ENCODE measurements around the gene TMEM169. TPM values are rescaled to one million over a fixed set of nuclear protein-coding genes. Genes with fewer than 3 reads are reported as not detected.

TMEM169 gene
- total RNA-seq, 1 donor from 2014 or later = 0.25 TPM

DNA sequence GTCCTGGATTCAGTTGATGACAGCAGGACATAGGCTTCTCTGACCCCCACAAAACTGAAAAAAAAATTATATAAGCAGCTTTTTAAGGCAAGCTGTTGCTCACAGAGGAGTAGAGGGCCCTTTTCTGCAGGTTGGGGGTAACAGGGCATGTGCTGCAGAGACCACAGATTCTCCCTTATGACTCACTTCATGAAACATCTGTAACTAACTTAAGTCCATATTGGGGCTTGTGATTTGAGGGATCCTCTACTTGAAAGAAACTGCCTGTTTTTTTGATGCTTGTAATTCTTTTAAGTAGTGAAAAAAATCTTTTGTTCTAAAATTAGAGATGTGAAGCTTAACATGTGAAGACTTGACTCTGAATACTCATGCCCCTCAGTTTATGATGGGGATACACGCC, 60.8 kb downstream of the TMEM169 start:
- no peaks in the 10 kb centered on the region for H3K27me3 ChIP-seq (ENCODE audit: low read depth)
- peaks cover 91% of the 10 kb centered on the region for H3K36me3 ChIP-seq
- no peak overlapping the region for H3K4me3 ChIP-seq
- TF ChIP-seq, protein P1, sequence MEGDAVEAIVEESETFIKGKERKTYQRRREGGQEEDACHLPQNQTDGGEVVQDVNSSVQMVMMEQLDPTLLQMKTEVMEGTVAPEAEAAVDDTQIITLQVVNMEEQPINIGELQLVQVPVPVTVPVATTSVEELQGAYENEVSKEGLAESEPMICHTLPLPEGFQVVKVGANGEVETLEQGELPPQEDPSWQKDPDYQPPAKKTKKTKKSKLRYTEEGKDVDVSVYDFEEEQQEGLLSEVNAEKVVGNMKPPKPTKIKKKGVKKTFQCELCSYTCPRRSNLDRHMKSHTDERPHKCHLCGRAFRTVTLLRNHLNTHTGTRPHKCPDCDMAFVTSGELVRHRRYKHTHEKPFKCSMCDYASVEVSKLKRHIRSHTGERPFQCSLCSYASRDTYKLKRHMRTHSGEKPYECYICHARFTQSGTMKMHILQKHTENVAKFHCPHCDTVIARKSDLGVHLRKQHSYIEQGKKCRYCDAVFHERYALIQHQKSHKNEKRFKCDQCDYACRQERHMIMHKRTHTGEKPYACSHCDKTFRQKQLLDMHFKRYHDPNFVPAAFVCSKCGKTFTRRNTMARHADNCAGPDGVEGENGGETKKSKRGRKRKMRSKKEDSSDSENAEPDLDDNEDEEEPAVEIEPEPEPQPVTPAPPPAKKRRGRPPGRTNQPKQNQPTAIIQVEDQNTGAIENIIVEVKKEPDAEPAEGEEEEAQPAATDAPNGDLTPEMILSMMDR (IDR thresholded peaks at IDR 0.05; ENCODE audit: borderline replicate concordance) = no peak
- no peaks in the 10 kb centered on the region for H3K9me3 ChIP-seq (replicated peaks)
- intact Hi-C loops (cut with micrococcal nuclease) = no loop called here
- peaks cover 4% of the 10 kb centered on the region for H3K4me1 ChIP-seq
- H3K27ac ChIP-seq (replicated peaks) = no peak overlapping the region
- no peak for DNase-seq

DNA sequence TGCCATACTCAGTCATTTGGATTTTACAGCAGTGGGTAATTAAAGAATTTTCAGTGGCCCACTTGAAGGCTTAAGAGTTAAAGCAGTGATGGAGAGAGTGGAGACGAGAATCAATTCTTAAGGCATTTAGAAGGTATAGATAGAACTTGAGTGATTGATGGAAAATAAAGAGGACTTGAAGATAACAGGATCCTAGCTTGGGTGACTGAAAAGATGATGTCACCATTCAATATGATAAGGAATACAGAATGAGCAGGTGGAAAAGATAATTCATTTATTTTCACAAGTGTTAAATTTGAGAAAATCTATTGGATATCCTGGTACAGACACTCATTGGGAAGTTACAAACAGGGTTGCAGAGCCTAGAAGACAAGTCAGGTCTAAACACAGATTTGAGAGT, 62.7 kb downstream of the TMEM169 start:
- Histone ChIP-seq H3K4me1 (peaks cover 4% of the 10 kb centered on the region), H3K27ac (replicated peaks) (no peak overlapping the region), H3K36me3 (peaks cover 91% of the 10 kb centered on the region), H3K9me3 (replicated peaks) (no peaks in the 10 kb centered on the region), H3K4me3 (no peak overlapping the region), H3K27me3 (ENCODE audit: low read depth) (no peaks in the 10 kb centered on the region)
- DNase-seq = no peak
- TF ChIP-seq, protein P1 (IDR thresholded peaks at IDR 0.05; ENCODE audit: borderline replicate concordance) = no peak
- intact Hi-C loops (cut with micrococcal nuclease) = no loop called here

DNA sequence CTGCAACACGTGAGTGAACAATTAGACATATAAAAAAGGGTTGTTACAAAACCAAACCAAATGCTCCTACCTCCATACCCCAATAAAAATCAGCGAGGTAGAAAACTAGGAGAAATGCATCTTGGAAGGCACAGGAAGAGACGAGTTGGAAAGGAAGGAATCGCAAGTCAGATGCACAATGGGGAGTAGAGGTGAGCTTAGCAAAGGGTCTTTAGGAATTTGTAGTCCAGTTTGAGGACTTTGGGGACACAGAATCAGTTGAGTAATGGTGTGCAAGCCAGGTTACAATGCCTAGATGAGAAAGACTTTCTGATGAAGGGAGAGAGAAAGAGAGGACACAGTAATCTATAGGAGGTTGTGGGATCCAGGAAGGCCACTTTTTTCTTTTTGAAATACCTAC, 63.1 kb downstream of the TMEM169 start:
- H3K36me3 ChIP-seq = peaks cover 91% of the 10 kb centered on the region
- intact Hi-C loops (cut with micrococcal nuclease) = no loop called here

DNA sequence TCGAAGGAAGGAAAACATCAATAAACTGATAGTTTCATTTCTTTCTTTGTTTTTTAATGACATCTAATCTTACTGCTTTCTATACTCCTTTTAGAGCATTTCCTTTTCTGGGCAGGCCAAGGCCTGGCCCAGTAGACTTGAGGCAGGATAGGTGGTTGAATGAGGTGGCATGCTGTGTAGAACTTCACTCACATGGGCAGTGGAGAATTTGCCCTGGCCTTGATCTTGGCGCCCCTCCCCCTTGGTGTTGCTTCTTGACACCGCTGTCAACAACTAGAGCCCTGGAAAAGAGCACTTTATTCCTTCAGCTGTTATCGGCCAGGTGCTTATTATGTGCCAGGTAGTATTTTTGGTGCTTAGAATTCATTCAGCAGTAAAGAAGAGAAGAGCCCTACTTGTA, 64.9 kb downstream of the TMEM169 start:
- H3K27ac ChIP-seq (replicated peaks) = no peak overlapping the region
- intact Hi-C loops (cut with micrococcal nuclease) = no loop called here
- TF ChIP-seq, protein P1 (IDR thresholded peaks at IDR 0.05; ENCODE audit: borderline replicate concordance) = no peak
- H3K4me3 ChIP-seq = no peak overlapping the region
- peaks cover 91% of the 10 kb centered on the region for H3K36me3 ChIP-seq
- DNase-seq = no peak
- peaks cover 4% of the 10 kb centered on the region for H3K4me1 ChIP-seq
- H3K9me3 ChIP-seq (replicated peaks) = no peaks in the 10 kb centered on the region
- no peaks in the 10 kb centered on the region for H3K27me3 ChIP-seq (ENCODE audit: low read depth)

More for the DNA sequence above, 63.1 kb downstream of the TMEM169 start:
- H3K27me3 ChIP-seq (ENCODE audit: low read depth) = no peaks in the 10 kb centered on the region
- no peak overlapping the region for H3K27ac ChIP-seq (replicated peaks)
- TF ChIP-seq, protein P1 (IDR thresholded peaks at IDR 0.05; ENCODE audit: borderline replicate concordance) = no peak
- H3K4me1 ChIP-seq = peaks cover 4% of the 10 kb centered on the region
- no peaks in the 10 kb centered on the region for H3K9me3 ChIP-seq (replicated peaks)
- DNase-seq = no peak
- no peak overlapping the region for H3K4me3 ChIP-seq

DNA sequence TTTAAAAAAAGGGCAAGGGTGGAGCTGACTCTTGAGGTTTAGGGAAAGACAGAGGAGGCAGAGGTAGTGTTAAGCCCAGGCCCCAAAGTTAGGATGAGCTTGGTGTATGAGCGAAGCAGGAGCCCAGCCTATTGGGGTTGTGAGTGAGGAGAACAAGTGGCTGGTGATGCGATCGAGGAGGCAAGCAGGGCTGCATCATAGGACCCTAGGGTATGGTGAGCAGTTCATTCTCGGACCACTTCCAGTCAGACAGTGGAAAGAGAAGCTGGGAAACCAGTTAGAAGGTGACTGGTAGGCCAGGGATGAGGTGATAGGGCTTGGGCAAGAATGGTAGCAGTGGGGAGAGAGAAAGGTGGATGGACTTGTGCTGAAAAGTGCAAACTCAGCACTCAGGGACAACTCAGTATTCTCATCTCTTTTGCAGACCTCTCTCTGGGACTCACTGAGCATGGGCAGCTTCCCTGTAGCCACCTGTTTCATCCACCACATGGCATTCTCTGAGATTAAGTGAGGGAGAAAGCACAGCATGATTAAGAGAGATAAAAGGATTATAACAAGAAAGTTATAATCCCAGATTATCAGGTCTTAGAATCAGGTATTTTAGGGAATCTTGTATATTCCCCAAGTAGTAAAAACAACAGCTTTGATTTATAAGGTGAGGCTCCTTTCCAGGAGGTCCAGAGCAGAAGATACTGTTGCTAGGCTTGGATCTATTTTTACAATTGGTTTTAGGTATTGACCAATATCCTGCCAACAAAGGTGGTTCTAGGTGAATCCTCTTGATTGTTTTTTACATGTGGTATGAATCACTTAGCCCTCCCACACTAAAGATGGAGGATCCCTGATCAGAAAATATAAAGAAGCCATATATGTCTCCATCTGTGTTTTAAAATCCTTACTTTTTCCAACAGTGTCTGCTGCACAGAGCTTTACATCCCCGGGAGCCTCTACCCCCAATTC, 65.7 kb downstream of the TMEM169 start:
- H3K27ac ChIP-seq (replicated peaks) = no peak overlapping the region
- no peaks in the 10 kb centered on the region for H3K27me3 ChIP-seq (ENCODE audit: low read depth)
- H3K9me3 ChIP-seq (replicated peaks) = no peaks in the 10 kb centered on the region
- H3K36me3 ChIP-seq = peaks cover 91% of the 10 kb centered on the region
- intact Hi-C loops (cut with micrococcal nuclease) = no loop called here
- no peak overlapping the region for H3K4me3 ChIP-seq
- TF ChIP-seq, protein P1 (IDR thresholded peaks at IDR 0.05; ENCODE audit: borderline replicate concordance) = no peak
- no peak for DNase-seq
- H3K4me1 ChIP-seq = peaks cover 4% of the 10 kb centered on the region
